ENCODE results near the gene CSNK1A1L. TPM values are rescaled to one million over a fixed set of nuclear protein-coding genes. Genes with fewer than 3 reads are reported as not detected.
A peak's percentile ranks its signal among the peaks of the same experiment; 100 is the strongest.

The CSNK1A1L gene
- total RNA-seq, 1 donor from 2014 or later: not detected

DNA sequence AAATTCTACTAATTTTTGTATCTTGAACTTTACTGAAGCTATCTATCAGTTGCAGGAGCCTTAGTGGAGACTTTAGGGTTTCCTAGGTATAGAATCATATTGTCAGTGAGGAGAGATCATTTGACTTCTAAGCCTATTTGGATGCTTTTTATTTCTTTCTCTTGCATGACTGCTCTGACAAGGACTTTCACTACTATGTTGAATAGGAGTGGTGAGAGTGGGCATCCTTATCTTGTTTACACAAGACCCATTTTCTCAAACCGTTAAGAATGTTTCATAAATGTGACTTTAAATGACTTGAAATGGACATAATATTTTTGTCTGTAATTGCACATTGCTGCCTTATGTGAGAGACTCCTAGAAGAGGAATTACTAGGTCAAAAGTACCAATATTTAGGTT is 17.9 kb upstream of the CSNK1A1L start:
- H3K4me1 ChIP-seq: peaks cover 0 to 4% of the 10 kb centered on the region in 2 donors
- no peak overlapping the region for H3K4me3 ChIP-seq
- no peak for DNase-seq (ENCODE audit: low spot score in 2 of 2)
- no peaks in the 10 kb centered on the region for H3K36me3 ChIP-seq
- H3K9me3 ChIP-seq: no peaks in the 10 kb centered on the region
- no peak for TF ChIP-seq CTCF (IDR thresholded peaks at IDR 0.05)
- intact Hi-C loops (cut with DNase I): no loop called here
- H3K27ac ChIP-seq: no peak overlapping the region
- H3K27me3 ChIP-seq: no peaks in the 10 kb centered on the region

DNA sequence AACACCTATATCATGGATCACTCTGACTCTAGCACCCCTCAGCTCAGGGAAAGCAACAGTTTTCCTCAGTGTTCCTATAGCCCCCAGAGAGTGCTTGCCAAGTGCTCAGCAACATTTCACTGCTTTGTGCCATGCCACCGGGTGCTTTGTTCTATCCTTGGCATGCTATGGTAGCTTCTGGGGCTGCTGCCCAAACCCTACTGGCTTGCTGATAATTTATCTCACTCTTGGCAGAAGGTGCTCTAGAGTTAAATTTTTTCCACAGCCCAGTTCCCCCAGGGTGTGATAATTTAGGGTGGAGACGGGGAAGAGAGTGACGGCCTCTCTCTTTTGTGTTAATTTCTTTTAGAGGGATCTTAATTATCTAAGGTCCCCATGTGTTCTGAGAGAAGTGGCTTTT is 12.6 kb upstream of the CSNK1A1L start:
- no peak for DNase-seq (ENCODE audit: low spot score in 2 of 2)
- Histone ChIP-seq H3K27me3 (no peaks in the 10 kb centered on the region), H3K9me3 (no peaks in the 10 kb centered on the region), H3K4me1 (peaks cover 0 to 4% of the 10 kb centered on the region in 2 donors), H3K4me3 (no peak overlapping the region), H3K36me3 (no peaks in the 10 kb centered on the region), H3K27ac (no peak overlapping the region)
- intact Hi-C loops (cut with DNase I): no loop called here
- no peak for TF ChIP-seq CTCF (IDR thresholded peaks at IDR 0.05)

- intact Hi-C loops (cut with DNase I): no loop called here
- no peaks in the 10 kb centered on the region for H3K27me3 ChIP-seq
- peaks cover 0 to 8% of the 10 kb centered on the region in 2 donors for H3K4me1 ChIP-seq
- H3K4me3 ChIP-seq: no peak overlapping the region
- no peak for DNase-seq (ENCODE audit: low spot score in 2 of 2)
- no peaks in the 10 kb centered on the region for H3K36me3 ChIP-seq
- H3K9me3 ChIP-seq: no peaks in the 10 kb centered on the region
- H3K27ac ChIP-seq: no peak overlapping the region
- TF ChIP-seq CTCF (IDR thresholded peaks at IDR 0.05): no peak
Measured at GRCh38 chr13:37114250-37114649, 8.8 kb upstream of the CSNK1A1L start.

DNA sequence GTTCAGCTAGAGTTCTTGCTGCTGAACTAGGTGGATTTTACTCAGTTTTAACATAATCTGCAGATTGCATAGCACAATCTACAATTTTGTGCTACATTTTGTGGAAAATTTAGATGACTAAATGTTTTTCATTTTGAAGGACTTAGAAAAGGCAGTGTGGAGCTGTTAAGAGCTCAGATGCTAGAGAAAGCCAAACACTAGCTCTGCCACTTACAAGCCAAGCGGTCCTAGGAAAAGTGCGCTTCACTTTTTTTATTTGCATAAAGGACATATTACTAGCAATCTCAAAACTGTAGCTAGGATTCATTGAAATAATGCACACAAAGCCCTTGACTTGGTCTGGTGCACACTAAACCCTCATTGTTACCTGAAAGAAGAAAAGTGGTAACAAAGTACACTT is 8.1 kb upstream of the CSNK1A1L start:
- H3K36me3 ChIP-seq: no peaks in the 10 kb centered on the region
- H3K9me3 ChIP-seq: no peaks in the 10 kb centered on the region
- intact Hi-C loops (cut with DNase I): no loop called here
- DNase-seq (ENCODE audit: low spot score in 2 of 2): no peak
- no peak overlapping the region for H3K4me3 ChIP-seq
- no peaks in the 10 kb centered on the region for H3K27me3 ChIP-seq
- H3K4me1 ChIP-seq: peaks cover 0 to 9% of the 10 kb centered on the region in 2 donors
- no peak for TF ChIP-seq CTCF (IDR thresholded peaks at IDR 0.05)
- no peak overlapping the region for H3K27ac ChIP-seq

DNA sequence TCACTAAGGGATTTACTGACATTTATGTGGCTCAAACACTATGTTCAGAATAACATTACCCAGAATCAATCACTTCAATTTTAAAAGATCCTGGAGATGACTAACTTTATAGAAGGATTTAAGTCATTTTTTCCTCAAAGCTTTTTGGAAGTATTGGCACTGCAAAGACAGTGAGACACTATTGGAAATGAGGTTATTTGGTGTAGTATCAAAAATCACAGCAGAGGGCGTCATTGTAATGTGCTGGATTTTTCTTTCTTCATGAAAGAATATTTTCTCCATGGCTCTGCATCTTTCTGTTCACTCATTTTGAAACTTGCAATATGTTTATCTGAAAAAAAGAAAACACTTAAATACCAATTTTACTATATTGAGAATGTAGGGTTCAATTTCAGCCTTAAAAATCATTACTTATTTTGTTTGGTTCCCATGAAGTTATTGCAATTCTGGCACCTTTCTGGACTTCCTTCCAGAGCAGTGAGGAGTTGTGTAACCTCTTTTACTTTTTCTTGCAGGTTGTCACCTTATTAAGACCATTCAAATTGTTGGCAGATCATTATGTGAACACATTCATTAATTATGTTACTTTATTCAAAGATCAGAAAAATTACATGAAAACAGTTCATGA is 3.7 kb upstream of the CSNK1A1L start:
- no peak overlapping the region for H3K27ac ChIP-seq
- H3K36me3 ChIP-seq: no peaks in the 10 kb centered on the region
- H3K4me1 ChIP-seq: peaks cover 0 to 5% of the 10 kb centered on the region in 2 donors
- DNase-seq (ENCODE audit: low spot score in 2 of 2): no peak
- no peak overlapping the region for H3K4me3 ChIP-seq
- intact Hi-C loops (cut with DNase I): loop anchor here (1.0 kb wide), 1 partner anchor 494 kb away; no protein-coding TSS in a partner anchor
- no peaks in the 10 kb centered on the region for H3K27me3 ChIP-seq
- peak; percentile 40 to 68 (median 55) for TF ChIP-seq CTCF (IDR thresholded peaks at IDR 0.05)
- H3K9me3 ChIP-seq: no peaks in the 10 kb centered on the region

GRCh38 chr13:37107868-37108267 is 2.4 kb upstream of the CSNK1A1L start:
- Histone ChIP-seq H3K36me3 (no peaks in the 10 kb centered on the region), H3K27me3 (no peaks in the 10 kb centered on the region), H3K27ac (no peak overlapping the region), H3K9me3 (no peaks in the 10 kb centered on the region), H3K4me1 (peaks cover 0 to 5% of the 10 kb centered on the region in 2 donors), H3K4me3 (no peak overlapping the region)
- no peak for DNase-seq (ENCODE audit: low spot score in 2 of 2)
- intact Hi-C loops (cut with DNase I): no loop called here
- TF ChIP-seq CTCF (IDR thresholded peaks at IDR 0.05): no peak

Data from ascending aorta (tissue), 2 donors.